Muscle of arm (tissue), 12 donors: ENCODE results near the gene TGIF1. TPM values are rescaled to one million over a fixed set of nuclear protein-coding genes. Genes with fewer than 3 reads are reported as not detected.
"Not testable (repeated sequence)": the region's sequence is repeated elsewhere in the genome, so short reads cannot be mapped to it uniquely, and the experiment has no call there.

Experiments used
- DNase-seq: peaks from one replicate; pipeline ENCODE4 v3.0.0-alpha.2; 2013
- polyA plus RNA-seq, 12 donors: library from polyadenylated mRNA; unstranded; fragments of 120-200 nt; gene quantifications; one replicate each; pipeline ENCODE4 v1.2.1, GENCODE V29; 2013; ENCODE audit not compliant: insufficient read length in 12 of 12

TGIF1 gene
- polyA plus RNA-seq, 12 donors = 36.3 to 81.7 (median 43.1) TPM; not detected in 1

- peak; percentile 51 for DNase-seq
Measured at GRCh38 chr18:3454365-3455089, 4.6 kb downstream of the TGIF1 start.

GRCh38 chr18:3455090-3455635 lies 5.2 kb downstream of the TGIF1 start:
- DNase-seq = no peak

- DNase-seq = no peak
Measured at GRCh38 chr18:3455907-3456685, 6.1 kb downstream of the TGIF1 start.

- no peak for DNase-seq
Measured at GRCh38 chr18:3456686-3457069, 6.7 kb downstream of the TGIF1 start.

GRCh38 chr18:3457261-3457724 lies 7.3 kb downstream of the TGIF1 start:
- DNase-seq = no peak

GRCh38 chr18:3458378-3458777 lies 8.4 kb downstream of the TGIF1 start:
- no peak for DNase-seq

GRCh38 chr18:3458952-3459853 lies 9.2 kb downstream of the TGIF1 start:
- DNase-seq = no peak

- no peak for DNase-seq
Measured at GRCh38 chr18:3460823-3461398, 10.9 kb downstream of the TGIF1 start.

GRCh38 chr18:3461704-3462103 lies 11.7 kb downstream of the TGIF1 start:
- DNase-seq = no peak

- no peak for DNase-seq
Measured at GRCh38 chr18:3463051-3463450, 13.1 kb downstream of the TGIF1 start.

- DNase-seq = peak; percentile 41
Measured at GRCh38 chr18:3466045-3466444, 16.1 kb downstream of the TGIF1 start.

GRCh38 chr18:3466872-3467271 lies 16.9 kb downstream of the TGIF1 start:
- no peak for DNase-seq

GRCh38 chr18:3468066-3468705 lies 18.2 kb downstream of the TGIF1 start:
- DNase-seq = no peak

- DNase-seq = no peak
Measured at GRCh38 chr18:3468833-3469232, 18.9 kb downstream of the TGIF1 start.

- DNase-seq = no peak
Measured at GRCh38 chr18:3471141-3471648, 21.2 kb downstream of the TGIF1 start.

GRCh38 chr18:3472121-3472520 lies 22.1 kb downstream of the TGIF1 start:
- not testable (repeated sequence) for DNase-seq

GRCh38 chr18:3472681-3473544 lies 22.9 kb downstream of the TGIF1 start:
- no peak for DNase-seq

GRCh38 chr18:3478262-3478978 lies 28.4 kb downstream of the TGIF1 start:
- no peak for DNase-seq

GRCh38 chr18:3479978-3480509 lies 30.1 kb downstream of the TGIF1 start:
- DNase-seq = no peak
